Measurements from ENCODE around the gene SMARCA1. TPM values are rescaled to one million over a fixed set of nuclear protein-coding genes. Genes with fewer than 3 reads are reported as not detected.

Gene SMARCA1
- total and polyA plus RNA-seq, 2 donors from 2014 or later = 20.0 to 34.7 TPM

- no peaks in the 10 kb centered on the region for H3K27me3 ChIP-seq (ENCODE audit: control insufficient read depth, insufficient read depth, low read length)
- DNase-seq = no peak
- peak overlapping the region in 1 of 3 donors; percentile 50 for H3K4me3 ChIP-seq (ENCODE audit: low read length in 3 of 3)
- no peaks in the 10 kb centered on the region for H3K36me3 ChIP-seq (ENCODE audit: control insufficient read depth in 2 of 3, insufficient read depth in 3 of 3, low read length in 3 of 3)
- intact Hi-C loops (cut with DNase I) = no loop called here
- no peaks in the 10 kb centered on the region for H3K4me1 ChIP-seq (ENCODE audit: control insufficient read depth in 2 of 3, insufficient read depth in 2 of 3, low read depth in 1 of 3, low read length in 3 of 3)
- no peak overlapping the region for H3K27ac ChIP-seq (ENCODE audit: low read depth in 2 of 2, low read length in 2 of 2)
- H3K9me3 ChIP-seq (ENCODE audit: control insufficient read depth in 2 of 3, insufficient read depth in 1 of 3, low read length in 3 of 3) = no peaks in the 10 kb centered on the region
- FAIRE-seq = no peak
- H3K9ac ChIP-seq (ENCODE audit: low read length in 3 of 3) = no peak overlapping the region
- no peak for TF ChIP-seq CTCF (IDR thresholded peaks at IDR 0.05; ENCODE audit: borderline replicate concordance, extremely low read depth, insufficient read depth)
These were observed 1.1 kb upstream of the SMARCA1 start for GRCh38 chrX:129524250-129524850.

- peak; percentile 75 to 91 (median 81) for DNase-seq
- H3K36me3 ChIP-seq (ENCODE audit: control insufficient read depth in 2 of 3, insufficient read depth in 3 of 3, low read length in 3 of 3) = no peaks in the 10 kb centered on the region
- H3K9me3 ChIP-seq (ENCODE audit: control insufficient read depth in 2 of 3, insufficient read depth in 1 of 3, low read length in 3 of 3) = no peaks in the 10 kb centered on the region
- TF ChIP-seq CTCF (IDR thresholded peaks at IDR 0.05; ENCODE audit: borderline replicate concordance, extremely low read depth, insufficient read depth) = no peak
- peak overlapping the region; percentile 52 to 74 (median 68) for H3K4me3 ChIP-seq (ENCODE audit: low read length in 3 of 3)
- H3K9ac ChIP-seq (ENCODE audit: low read length in 3 of 3) = peak overlapping the region; percentile 55 to 77 (median 62)
- H3K4me1 ChIP-seq (ENCODE audit: control insufficient read depth in 2 of 3, insufficient read depth in 2 of 3, low read depth in 1 of 3, low read length in 3 of 3) = no peaks in the 10 kb centered on the region
- H3K27me3 ChIP-seq (ENCODE audit: control insufficient read depth, insufficient read depth, low read length) = no peaks in the 10 kb centered on the region
- intact Hi-C loops (cut with DNase I) = no loop called here
- no peak for FAIRE-seq
- H3K27ac ChIP-seq (ENCODE audit: low read depth in 2 of 2, low read length in 2 of 2) = peak overlapping the region; percentile 85 to 88
These were observed 859 bp downstream of the SMARCA1 start for GRCh38 chrX:129522184-129523078.

- Histone ChIP-seq H3K4me3 (ENCODE audit: low read length in 3 of 3) (no peak overlapping the region), H3K27ac (ENCODE audit: low read depth in 2 of 2, low read length in 2 of 2) (no peak overlapping the region), H3K27me3 (ENCODE audit: control insufficient read depth, insufficient read depth, low read length) (no peaks in the 10 kb centered on the region), H3K36me3 (ENCODE audit: control insufficient read depth in 2 of 3, insufficient read depth in 3 of 3, low read length in 3 of 3) (no peaks in the 10 kb centered on the region), H3K9ac (ENCODE audit: low read length in 3 of 3) (no peak overlapping the region), H3K9me3 (ENCODE audit: control insufficient read depth in 2 of 3, insufficient read depth in 1 of 3, low read length in 3 of 3) (no peaks in the 10 kb centered on the region), H3K4me1 (ENCODE audit: control insufficient read depth in 2 of 3, insufficient read depth in 2 of 3, low read depth in 1 of 3, low read length in 3 of 3) (no peaks in the 10 kb centered on the region)
- DNase-seq (no peak), FAIRE-seq (no peak)
- intact Hi-C loops (cut with DNase I) = no loop called here
- TF ChIP-seq CTCF (IDR thresholded peaks at IDR 0.05; ENCODE audit: borderline replicate concordance, extremely low read depth, insufficient read depth) = no peak
These were observed 3.1 kb downstream of the SMARCA1 start for GRCh38 chrX:129520151-129520550.
